Inflammatory macrophage treated with lipopolysaccharide for 1 hour (primary cell): ENCODE measurements around the gene EXTL2.
"Not testable (repeated sequence)": the region's sequence is repeated elsewhere in the genome, so short reads cannot be mapped to it uniquely, and the experiment has no call there.

Experiments used
- DNase-seq, 2 donors: peaks; one replicate each; pipeline ENCODE4 v3.0.0-alpha.2; 2020 to 2022

Gene EXTL2

DNA sequence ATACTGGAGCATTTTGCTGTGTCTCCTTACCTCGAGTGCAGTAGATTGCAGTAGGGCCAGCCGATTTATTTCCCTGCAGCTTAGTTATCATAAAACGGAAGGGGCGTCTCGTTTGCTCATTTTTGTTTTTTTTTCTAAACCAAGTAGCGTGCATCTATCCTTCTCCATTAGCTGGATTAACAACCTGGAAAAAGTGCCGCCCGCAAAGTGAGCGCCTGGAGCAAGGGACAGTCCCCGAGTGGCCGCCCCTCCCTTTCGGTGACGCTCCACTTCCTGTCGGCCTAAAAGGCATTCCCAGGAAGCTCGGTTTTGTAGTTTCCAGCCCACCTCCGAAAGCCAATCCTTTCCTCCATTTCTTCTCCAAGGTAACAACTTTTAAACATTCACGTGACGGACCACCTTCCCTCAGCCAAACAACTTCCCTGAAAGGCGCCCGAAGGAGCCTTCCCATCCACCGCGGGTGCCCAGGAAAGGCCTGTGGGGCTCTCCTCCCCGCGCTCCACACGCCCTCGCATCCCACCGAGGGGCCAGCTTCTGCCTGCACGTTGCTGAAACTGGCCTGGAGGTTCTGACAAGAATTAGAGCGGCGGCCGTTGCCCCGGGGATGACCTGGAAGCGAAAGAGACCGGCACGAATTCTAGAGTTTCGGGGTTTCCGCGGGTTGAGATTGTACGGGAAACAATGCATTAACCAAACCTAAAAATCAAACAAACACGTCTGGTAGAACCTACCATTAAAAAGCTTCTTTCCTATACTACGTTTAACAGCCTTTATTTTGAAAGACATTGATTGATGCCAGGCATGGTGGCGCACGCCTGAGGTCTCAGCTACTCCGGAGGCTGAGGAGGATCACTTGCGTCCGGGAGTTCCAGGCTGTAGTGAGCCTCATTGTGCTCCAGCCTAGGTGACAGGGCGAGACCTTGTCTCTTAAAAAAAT lies at the start of gene EXTL2:
Gene EXTL2 (minus strand): TSS at position 240 of the 937 bp plus-strand sequence. CDS start 6,085 bp downstream, outside the sequence.
- peak; percentile 60 to 71 for DNase-seq

GRCh38 chr1:100943533-100943932 lies 48.9 kb upstream of the EXTL2 start:
- peak in 1 of 2 donors; percentile 8 for DNase-seq

GRCh38 chr1:100942304-100943046 lies 47.8 kb upstream of the EXTL2 start:
- DNase-seq: no peak

DNA sequence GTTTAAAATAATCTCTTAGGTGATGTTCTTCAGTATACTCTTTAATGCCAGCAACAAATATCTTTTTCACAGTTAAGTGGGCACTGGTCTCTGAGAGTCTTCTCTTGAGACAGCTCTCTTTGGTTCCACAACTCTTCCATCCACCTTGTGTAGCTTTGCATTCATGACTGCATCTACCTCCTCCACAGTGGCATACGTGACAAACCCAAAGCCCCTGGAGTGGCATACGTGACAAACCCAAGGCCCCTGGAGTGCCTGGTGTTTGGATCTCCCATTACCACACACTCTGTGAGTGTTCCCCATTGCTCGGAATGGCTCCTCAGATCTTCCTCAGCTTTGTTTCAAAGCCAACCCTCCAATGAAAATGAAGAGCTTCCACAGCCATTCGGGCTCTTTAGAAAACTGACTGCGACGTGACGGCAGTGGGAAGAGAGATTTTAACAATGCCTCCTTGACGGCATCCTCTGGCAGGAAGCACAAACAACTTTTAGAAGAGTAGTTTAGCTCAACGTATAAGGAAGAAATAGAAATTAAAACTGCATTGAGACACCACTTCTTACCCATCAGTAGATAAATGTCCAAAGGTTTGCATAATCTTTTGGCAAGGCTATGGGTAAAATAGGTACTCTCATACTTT lies 47.1 kb upstream of the EXTL2 start:
- no peak for DNase-seq

DNA sequence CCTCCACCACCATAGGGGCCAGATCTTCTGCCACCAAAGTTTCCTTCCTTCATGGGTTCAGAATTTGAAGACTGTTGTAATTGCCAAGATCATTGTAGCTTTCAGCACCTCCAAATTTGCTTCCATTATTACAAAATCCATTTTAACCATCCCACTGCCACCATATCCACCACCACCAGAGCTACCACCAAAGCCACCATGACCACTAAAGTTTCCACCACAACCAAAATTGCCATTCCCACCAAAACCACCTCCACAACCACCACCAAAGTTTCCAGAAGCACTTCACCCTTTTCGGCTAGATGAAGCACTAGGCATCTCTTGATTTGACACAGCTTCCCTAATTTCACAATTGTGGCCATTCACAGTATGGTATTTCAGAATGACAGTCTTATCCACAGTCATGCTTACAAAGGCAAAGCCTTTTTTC lies 46.5 kb upstream of the EXTL2 start:
- peak; percentile 44 to 48 for DNase-seq

GRCh38 chr1:100936194-100936967 lies 41.7 kb upstream of the EXTL2 start:
- DNase-seq: no peak

GRCh38 chr1:100933555-100933954 lies 38.9 kb upstream of the EXTL2 start:
- DNase-seq: not testable (repeated sequence)

DNA sequence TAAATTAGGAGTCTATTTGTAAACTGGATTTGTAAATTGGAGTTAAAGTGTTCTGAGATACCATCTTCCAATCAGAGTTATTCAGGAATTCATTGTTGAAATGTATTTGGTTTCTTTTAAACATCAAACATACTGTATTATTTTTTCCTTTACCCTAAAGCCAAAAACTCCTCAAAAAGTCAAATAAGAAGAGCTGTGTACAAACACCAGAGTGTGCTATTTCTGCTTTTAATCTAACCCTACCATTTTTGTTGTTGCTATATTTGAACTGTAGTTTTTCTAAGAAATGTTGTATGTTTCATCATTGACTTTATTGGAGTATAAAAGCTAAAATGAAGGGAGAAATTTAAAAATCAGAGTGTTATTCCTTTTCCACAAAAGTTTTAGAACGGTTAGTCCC lies 37.1 kb upstream of the EXTL2 start:
- no peak for DNase-seq

- peak in 1 of 2 donors; percentile 20 for DNase-seq
Measured at GRCh38 chr1:100930494-100930893, 35.9 kb upstream of the EXTL2 start.

GRCh38 chr1:100928128-100928527 lies 33.5 kb upstream of the EXTL2 start:
- no peak for DNase-seq

DNA sequence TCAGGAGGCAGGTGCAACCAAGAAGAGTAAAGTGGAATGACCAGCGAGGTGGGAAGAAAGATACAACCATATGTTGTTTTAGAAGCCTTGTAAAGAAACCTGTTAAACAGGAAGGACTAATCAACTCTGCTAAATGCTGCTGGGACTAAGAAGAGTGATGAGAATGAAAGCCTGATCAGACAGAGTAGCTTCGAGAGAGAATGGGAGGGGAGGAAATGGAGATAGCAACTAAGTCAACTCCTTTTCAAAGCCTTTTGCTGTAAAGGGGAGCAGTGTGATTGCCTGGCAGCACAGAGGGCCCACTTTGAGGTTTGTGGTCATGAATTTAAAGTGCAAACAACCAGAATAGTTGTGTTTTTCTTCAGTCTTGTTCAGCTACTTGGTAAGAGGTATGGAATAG lies 32.6 kb upstream of the EXTL2 start:
- DNase-seq: no peak

- DNase-seq: no peak
Measured at GRCh38 chr1:100926240-100926639, 31.6 kb upstream of the EXTL2 start.

DNA sequence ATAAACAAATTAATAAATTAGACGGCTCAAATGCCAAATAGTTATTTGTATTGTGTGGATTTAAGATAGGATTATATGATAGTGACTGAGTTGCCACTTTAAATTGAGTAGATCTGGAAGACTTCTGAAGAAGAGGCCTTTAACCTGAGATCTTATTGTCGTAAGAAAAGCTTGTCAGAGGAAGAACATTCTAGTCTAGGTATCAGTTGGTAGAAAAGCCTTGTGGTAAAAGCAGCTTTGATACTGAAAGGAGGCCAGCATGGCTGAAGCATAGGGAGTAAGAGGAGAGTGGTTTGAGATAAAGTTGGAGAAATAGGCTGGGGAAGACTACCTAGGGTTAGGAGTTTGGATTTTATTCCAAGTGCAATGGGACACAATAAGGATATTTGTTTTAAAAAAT lies 30.3 kb upstream of the EXTL2 start:
- DNase-seq: no peak

GRCh38 chr1:100924212-100924611 lies 29.6 kb upstream of the EXTL2 start:
- DNase-seq: no peak

GRCh38 chr1:100921110-100921706 lies 26.6 kb upstream of the EXTL2 start:
- peak; percentile 30 to 92 for DNase-seq

GRCh38 chr1:100912019-100912418 lies 17.4 kb upstream of the EXTL2 start:
- no peak for DNase-seq

DNA sequence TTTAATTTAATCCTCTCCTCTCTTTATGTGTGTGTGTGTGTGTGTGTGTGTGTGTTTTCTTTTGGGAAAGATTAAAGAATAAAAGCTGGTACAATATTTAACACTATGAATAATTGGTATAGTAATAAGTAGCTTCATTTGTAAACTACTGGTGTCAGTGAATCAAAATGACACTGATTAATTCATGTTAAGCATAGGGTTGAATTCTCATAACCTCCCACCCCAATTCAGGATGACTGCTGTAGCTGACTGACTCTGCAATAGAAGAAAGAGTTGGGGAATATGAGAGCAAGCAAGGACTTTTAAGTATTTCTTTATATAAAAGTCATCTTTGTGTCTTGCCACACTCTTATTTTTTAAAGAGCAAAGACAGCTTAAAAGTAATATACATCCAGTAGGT lies 14.4 kb upstream of the EXTL2 start:
- no peak for DNase-seq

- no peak for DNase-seq
Measured at GRCh38 chr1:100907887-100908286, 13.2 kb upstream of the EXTL2 start.

DNA sequence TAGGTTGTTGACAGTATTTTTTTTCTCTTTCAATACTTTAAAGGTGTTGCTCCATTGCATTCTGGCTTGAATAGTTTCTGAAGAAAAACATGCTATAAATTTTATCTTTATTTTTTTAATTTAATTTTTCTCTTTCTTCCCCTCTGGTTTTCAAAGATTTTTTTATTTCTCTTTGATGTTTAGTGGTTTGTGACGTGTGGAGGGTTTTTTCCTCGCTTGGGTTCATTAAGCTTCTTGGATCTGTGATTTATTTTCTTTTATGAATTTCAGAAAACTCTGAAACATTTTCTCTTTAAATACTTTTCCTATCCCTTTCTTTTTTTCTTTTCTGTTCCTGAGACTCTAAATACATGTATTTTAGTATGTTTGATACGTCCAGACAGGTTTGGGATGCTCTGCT lies 10.5 kb upstream of the EXTL2 start:
- DNase-seq: no peak

DNA sequence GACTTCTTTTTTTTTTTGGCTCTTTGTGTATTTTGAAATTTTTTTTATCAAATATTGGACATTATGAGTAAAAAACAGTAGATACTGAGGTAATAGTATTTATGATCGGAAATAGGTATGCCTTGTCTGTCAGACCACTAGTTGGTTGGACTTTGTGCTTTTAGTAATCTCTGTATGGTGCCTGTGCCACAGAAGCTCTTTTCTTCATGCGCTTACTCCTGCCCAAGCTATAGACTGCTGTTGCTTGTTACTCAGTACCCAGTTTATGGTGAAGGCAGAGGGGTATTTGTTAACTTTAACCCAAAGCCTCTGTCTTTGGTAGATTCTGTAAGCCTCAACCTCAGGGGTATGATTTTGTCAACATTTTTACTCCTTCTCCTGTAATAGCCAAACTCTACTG lies 9.9 kb upstream of the EXTL2 start:
- DNase-seq: no peak

- DNase-seq: no peak
Measured at GRCh38 chr1:100903777-100904176, 9.1 kb upstream of the EXTL2 start.

DNA sequence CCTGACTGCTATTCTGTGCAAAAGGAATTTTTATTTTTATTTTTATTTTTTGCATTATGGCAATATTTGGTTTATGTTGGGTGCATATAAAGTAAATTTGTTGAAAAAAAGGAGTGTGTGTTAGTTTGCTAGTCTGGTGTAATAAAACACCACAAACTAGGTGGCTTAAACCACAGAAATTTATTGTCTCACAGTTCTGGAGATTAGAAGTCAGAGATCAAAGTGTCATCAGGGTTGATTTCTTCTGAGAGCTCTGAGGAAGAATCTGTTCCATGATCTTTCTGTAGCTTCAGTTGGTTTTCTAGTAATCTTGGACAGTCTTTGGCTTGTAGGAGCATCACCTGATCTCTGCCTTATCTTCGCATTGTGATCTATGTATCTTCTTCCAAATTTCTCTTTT lies 7.7 kb upstream of the EXTL2 start:
- no peak for DNase-seq
